MV-4-11 (cell line): ENCODE data around the gene PNPLA5.

Source experiments
- DNase-seq: peaks from one replicate; lab custom pipeline; 2025; lab: John Stamatoyannopoulos, UW

PNPLA5 gene

GRCh38 chr22:43838571-43839307 lies 53.1 kb downstream of the PNPLA5 start:
- no peak for DNase-seq

- DNase-seq: no peak
Observed at GRCh38 chr22:43838161-43838560, 53.7 kb downstream of the PNPLA5 start.

- DNase-seq: peak; percentile 24
Observed at GRCh38 chr22:43837666-43838065, 54.1 kb downstream of the PNPLA5 start.

- DNase-seq: no peak
Observed at GRCh38 chr22:43835736-43836135, 56.1 kb downstream of the PNPLA5 start.

GRCh38 chr22:43835166-43835565 lies 56.6 kb downstream of the PNPLA5 start:
- DNase-seq: no peak

- no peak for DNase-seq
Observed at GRCh38 chr22:43833286-43834240, 58.2 kb downstream of the PNPLA5 start.

GRCh38 chr22:43832393-43833265 lies 59.2 kb downstream of the PNPLA5 start:
- DNase-seq: no peak

- DNase-seq: no peak
Observed at GRCh38 chr22:43831561-43832392, 60.0 kb downstream of the PNPLA5 start.

- DNase-seq: no peak
Observed at GRCh38 chr22:43830931-43831560, 60.8 kb downstream of the PNPLA5 start.

GRCh38 chr22:43829904-43830851 lies 61.6 kb downstream of the PNPLA5 start:
- DNase-seq: peak; percentile 6
